22Rv1 (cell line): Measurements from ENCODE around the gene ZMYND10.
A peak's percentile ranks its signal among the peaks of the same experiment; 100 is the strongest.

Experiments
- H3K27ac ChIP-seq: fragments of 450-650 bp; 2 replicates; pipeline ENCODE4 v1.5.1; 2017
- ZFX ChIP-seq: fragments of 450-650 bp; IDR thresholded peaks from 2 replicates; pipeline ENCODE4 v1.6.1; 2017; ENCODE audit warnings: antibody characterized with exemption, borderline replicate concordance
- TF ChIP-seq, protein P1 (sequence below): fragments of 450-650 bp; IDR thresholded peaks from 2 replicates; pipeline ENCODE4 v1.5.1; 2017; ENCODE audit warnings: mild to moderate bottlenecking

The ZMYND10 gene

DNA sequence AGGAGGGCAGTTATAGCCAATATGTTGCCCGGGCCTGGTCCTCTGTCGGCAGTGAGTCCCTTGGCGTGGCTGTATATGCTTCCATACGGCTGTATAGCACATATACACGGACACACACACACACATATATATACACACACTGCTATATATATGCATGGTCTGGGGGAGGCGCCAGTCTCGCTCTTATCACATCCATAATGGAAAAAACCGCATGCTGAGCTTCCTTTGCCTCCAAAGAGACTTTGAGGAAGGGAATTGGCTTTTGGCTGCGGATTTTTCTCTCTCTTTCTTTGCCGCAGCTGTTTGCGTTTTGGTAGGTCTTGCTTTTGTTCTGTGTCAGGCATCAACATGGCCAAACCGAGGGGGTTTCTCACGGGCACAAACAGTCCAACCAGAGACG, 25.1 kb upstream of the ZMYND10 start:
- TF ChIP-seq, protein P1, sequence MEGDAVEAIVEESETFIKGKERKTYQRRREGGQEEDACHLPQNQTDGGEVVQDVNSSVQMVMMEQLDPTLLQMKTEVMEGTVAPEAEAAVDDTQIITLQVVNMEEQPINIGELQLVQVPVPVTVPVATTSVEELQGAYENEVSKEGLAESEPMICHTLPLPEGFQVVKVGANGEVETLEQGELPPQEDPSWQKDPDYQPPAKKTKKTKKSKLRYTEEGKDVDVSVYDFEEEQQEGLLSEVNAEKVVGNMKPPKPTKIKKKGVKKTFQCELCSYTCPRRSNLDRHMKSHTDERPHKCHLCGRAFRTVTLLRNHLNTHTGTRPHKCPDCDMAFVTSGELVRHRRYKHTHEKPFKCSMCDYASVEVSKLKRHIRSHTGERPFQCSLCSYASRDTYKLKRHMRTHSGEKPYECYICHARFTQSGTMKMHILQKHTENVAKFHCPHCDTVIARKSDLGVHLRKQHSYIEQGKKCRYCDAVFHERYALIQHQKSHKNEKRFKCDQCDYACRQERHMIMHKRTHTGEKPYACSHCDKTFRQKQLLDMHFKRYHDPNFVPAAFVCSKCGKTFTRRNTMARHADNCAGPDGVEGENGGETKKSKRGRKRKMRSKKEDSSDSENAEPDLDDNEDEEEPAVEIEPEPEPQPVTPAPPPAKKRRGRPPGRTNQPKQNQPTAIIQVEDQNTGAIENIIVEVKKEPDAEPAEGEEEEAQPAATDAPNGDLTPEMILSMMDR: peak; percentile 19
- TF ChIP-seq ZFX: no peak
- H3K27ac ChIP-seq: no peak overlapping the region

DNA sequence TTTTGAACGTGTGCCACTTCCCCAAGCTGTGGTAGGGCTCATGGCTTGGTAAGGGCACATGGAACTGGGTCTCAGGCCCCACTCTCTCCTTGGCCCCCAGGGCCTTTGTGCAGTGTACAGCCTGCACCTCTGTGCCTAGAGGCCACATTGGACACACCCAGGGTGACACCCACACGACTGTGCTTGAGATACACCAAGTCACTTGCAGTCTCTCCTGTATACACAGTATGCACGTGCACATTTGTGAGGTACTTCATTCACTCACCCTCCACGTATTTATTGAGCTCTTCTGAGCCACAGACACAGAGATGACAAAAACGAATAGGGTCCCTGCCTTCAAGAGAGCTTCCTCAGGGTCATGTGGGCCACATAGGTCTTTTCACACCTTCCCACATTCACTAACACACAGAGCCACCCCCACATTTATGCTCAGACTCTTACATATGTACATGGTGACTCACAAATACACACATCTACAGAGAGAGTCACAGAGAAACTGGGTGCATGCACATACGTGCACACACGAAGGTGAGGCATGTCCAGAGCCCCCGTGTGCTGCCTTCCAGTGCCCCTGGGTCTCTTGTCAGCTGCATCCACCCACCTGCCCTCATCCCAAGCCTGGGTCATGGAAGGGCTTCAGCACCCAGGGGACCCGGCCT, 23.6 kb upstream of the ZMYND10 start:
- no peak for TF ChIP-seq ZFX
- TF ChIP-seq, protein P1: no peak

DNA sequence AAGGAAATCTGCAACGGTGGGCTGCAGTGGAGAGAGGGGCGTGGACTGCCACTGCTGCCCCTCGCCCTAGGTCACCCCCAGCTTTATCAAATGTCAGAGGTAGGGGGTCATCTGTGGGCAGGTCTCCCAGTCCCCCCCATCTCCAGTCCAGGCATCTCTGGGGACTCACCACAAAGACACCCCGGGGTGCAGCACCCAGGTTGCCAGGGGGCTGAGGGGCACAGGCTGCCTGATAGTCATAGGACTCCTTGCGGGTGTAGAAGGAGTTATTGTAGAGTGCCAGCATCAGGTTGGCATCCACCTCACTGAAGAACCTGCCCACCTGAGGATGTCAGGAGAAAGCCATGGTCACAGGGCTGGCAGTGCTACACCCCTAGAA, 20.3 kb upstream of the ZMYND10 start:
- H3K27ac ChIP-seq: 0 out of 2 replicates have a peak overlapping the region, but pooled peaks have one; percentile 45
- TF ChIP-seq, protein P1: no peak; the same call in 1 of the 2 replicates
- TF ChIP-seq ZFX: no peak

More for the DNA sequence above, 23.6 kb upstream of the ZMYND10 start:
- H3K27ac ChIP-seq: no peak overlapping the region

DNA sequence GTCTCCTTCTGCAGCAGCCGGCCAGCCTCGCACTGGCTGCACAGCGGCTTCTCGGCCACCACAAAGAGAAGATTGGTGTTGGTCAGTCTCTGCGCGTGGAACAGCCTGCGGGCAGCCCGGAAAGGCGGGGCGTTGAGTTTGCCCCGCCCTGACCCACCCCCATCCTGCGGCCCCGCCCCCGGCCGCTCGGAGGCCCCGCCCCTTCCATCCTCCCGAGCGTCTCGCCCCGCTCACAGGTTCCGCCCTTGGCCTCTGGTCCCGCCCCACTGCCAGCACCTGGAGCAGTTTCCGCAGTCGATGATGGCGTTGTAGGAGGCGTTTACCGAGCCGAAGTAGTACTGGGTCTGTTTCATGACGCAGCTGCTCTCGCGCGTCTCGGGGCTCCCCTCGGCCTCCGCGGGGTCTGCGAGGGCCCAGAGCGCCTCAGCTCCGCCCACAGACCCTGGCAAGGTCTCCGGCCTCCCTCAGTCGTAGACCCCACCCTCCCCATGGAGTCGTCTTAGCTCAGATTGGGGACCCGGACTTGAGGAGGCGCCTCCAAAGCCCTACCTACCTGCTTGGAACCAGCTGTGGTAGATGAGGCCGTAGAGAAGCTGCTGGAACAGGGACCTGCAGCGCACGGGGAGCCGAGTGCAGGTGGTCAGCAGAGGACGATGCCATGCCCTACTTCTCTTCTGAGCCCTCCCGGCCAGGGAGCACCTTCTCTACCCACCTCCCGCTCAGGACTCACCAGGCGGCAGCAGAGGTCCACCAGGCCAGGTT, 19.7 kb upstream of the ZMYND10 start:
- TF ChIP-seq, protein P1: peak; percentile 38
- TF ChIP-seq ZFX: no peak
- H3K27ac ChIP-seq: peak overlapping the region; percentile 45; the same call in 1 of the 2 replicates

DNA sequence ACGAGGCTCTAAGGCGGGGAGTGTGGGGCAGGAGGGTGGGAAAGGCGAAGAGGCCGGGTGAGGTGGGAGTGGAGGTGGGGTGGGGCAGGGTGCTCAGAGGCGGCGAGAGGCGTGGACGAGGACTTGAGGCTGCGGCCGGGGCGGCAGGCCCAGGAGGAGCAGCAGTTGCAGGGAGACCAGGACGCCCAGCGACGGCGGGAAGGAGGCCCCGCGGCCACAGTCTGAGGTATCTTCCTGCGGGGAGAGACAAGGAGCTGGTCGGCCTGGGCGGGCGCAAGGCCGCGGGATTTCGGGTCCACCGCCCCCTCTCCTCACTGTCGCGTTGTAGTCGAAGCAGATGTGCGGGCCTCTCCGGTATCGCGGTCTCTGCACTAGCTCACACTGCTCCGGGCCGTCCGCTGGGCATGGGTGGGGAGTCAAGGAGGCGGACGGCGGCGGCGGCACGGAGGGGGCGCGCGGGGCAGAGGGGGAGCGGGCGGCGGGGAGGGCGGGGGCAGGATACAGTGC, 19.1 kb upstream of the ZMYND10 start:
- H3K27ac ChIP-seq: 0 out of 2 replicates have a peak overlapping the region, but pooled peaks have one; percentile 20
- TF ChIP-seq ZFX: no peak

DNA sequence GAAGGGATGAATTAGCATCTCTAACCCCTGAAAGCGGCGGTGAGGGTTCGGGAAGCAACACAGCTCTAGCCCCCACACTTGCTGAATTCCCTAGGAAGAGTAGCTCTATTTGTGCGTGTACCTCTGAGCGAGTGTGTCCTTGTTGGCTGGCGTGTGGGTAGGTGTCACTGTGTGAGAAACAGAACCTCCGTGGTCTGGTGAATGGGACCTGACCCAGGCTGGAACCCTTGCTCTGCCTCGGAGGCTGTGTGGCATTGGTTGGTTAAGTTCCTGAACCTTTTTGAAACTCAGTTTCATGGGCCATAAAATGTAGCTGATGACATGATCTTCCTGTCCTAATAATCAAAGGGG, 14.2 kb upstream of the ZMYND10 start:
- H3K27ac ChIP-seq: peak overlapping the region; percentile 75
- TF ChIP-seq, protein P1: no peak
- no peak for TF ChIP-seq ZFX

DNA sequence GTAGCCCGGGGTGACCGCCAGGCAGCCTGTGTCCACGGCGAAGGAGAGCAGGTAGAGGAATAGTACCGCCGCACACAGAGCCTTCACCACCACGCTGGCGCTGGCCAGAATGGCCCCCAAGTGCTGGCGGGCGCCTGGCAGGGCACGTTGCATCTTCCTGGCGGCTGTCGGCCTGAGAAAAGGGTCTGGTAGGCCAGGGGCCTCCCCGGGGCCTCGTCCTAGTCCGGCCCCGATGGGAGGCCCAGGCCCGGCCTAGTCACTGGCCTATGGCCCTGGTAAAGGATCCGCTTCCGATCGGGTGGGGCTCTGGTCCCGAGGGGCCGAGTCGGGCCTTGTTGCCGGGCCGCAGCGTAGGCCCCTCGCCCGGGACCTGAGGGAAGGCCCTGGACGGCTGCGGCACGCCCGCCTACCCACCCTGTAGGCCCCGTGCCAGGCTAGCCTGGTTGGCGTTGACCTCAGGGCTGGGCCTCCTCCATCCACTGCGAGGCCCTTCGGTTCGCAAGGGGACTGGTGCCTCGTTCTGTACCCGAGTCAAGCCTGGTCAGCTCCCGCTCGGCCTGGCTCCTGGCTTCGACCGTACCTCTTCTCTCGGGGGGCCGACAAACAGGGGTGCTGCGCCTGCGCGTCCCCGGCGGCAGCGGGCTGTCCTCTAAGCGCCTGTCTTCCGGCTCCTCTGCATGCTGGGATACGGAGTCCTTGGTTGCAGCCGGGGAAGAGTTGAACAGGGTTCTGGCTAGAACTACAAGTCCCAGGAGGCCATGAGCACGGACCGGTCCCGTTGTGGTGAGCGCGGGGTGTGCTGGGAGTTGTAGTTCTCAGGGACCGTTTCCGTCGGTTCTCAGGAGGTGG, 13.6 kb upstream of the ZMYND10 start, which contains the start of gene TMEM115:
Gene TMEM115, minus strand, starts transcription at position 611 of the 849 bp plus-strand sequence. Its CDS starts 458 bp downstream, at position 153.
- peak within 1 kb of the TSS; percentile 75 for H3K27ac ChIP-seq
- TF ChIP-seq, protein P1: no peak
- 0 out of 2 replicates have a peak, but pooled peaks have one; percentile 65 for TF ChIP-seq ZFX
